Activated T-cell treated with anti-CD3 and anti-CD28 coated beads, Interleukin-2, amount 50 U/mL, for 72 hours (primary cell): ENCODE measurements around the gene MOK. TPM values are rescaled to one million over a fixed set of nuclear protein-coding genes. Genes with fewer than 3 reads are reported as not detected.

ENCODE experiments used
- ATAC-seq, 2 donors: fragments of 150-1000 bp; cut with Tn5 transposase; replicated peaks in 1 of 2; 2 replicates each; pipeline ENCODE4 v1.10.0; 2021; ENCODE audit warnings: moderate library complexity in 2 of 2, mild to moderate bottlenecking in 1 of 2
- DNase-seq, 2 donors: peaks; one replicate each; pipeline ENCODE4 v3.0.0; 2021 to 2022; ENCODE audit warnings: mixed read lengths in 1 of 2
- H3K27ac Mint-ChIP-seq: one replicate; pipeline ENCODE4 v1.8.0; 2022; ENCODE audit warnings: mild to moderate bottlenecking, moderate library complexity, mixed read lengths
- H3K27me3 Mint-ChIP-seq: one replicate; pipeline ENCODE4 v1.8.0; 2022; ENCODE audit warnings: low read depth, mixed read lengths
- H3K36me3 Mint-ChIP-seq, 2 donors: one replicate each; pipeline ENCODE4 v1.8.0; 2022; ENCODE audit warnings: mixed read lengths in 2 of 2, mild to moderate bottlenecking in 1 of 2; ENCODE audit not compliant: insufficient read depth in 2 of 2
- H3K4me1 Mint-ChIP-seq: one replicate; pipeline ENCODE4 v1.8.0; 2022; ENCODE audit warnings: low read depth, mixed read lengths
- H3K4me3 Mint-ChIP-seq, 2 donors: one replicate each; pipeline ENCODE4 v1.8.0; 2022; ENCODE audit warnings: mild to moderate bottlenecking in 2 of 2, mixed read lengths in 2 of 2, moderate library complexity in 2 of 2
- H3K9me3 Mint-ChIP-seq, 2 donors: one replicate each; pipeline ENCODE4 v1.8.0; 2022; ENCODE audit warnings: mixed read lengths in 2 of 2
- total RNA-seq, 2 donors: library from RNA; stranded (reverse); gene quantifications; one replicate each; pipeline ENCODE4 v1.2.3, GENCODE V29; 2022

MOK gene
- total RNA-seq, 2 donors from 2014 or later = 2.8 to 5.7 TPM

- H3K27me3 Mint-ChIP-seq = no peaks in the 10 kb centered on the region
- H3K9me3 Mint-ChIP-seq = no peaks in the 10 kb centered on the region
- no peaks in the 10 kb centered on the region for H3K4me1 Mint-ChIP-seq
- DNase-seq (no peak), ATAC-seq (no peak)
- no peak overlapping the region for H3K27ac Mint-ChIP-seq
- no peaks in the 10 kb centered on the region for H3K36me3 Mint-ChIP-seq
- H3K4me3 Mint-ChIP-seq = no peak overlapping the region
Measured at GRCh38 chr14:102293781-102294180, 11.2 kb downstream of the MOK start.

GRCh38 chr14:102292441-102292840 lies 12.5 kb downstream of the MOK start:
- H3K4me3 Mint-ChIP-seq = no peak overlapping the region
- H3K27me3 Mint-ChIP-seq = no peaks in the 10 kb centered on the region
- DNase-seq = no peak
- ATAC-seq = no peak
- no peaks in the 10 kb centered on the region for H3K4me1 Mint-ChIP-seq
- no peaks in the 10 kb centered on the region for H3K9me3 Mint-ChIP-seq
- H3K27ac Mint-ChIP-seq = no peak overlapping the region
- H3K36me3 Mint-ChIP-seq = no peaks in the 10 kb centered on the region

DNA sequence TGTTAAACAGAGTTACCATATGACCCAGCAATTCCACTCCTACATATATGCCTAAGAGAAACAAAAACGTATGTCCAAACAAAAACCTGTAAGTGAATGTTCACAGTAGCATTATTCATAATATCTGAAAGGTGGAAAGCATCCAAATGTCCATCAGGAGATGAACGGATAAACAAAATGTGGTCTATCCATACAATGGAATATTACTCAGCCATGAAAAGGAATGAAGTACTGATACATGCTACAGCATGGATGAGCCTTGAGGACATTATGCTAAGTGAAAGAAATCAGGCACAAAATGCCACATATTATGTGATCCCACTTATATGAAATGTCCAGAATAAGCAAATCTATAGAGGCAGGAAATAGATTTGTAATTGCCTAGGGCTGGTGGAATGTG lies 16.8 kb downstream of the MOK start:
- DNase-seq = no peak
- Mint-ChIP-seq H3K27me3 (no peaks in the 10 kb centered on the region), H3K4me1 (no peaks in the 10 kb centered on the region), H3K36me3 (no peaks in the 10 kb centered on the region), H3K9me3 (no peaks in the 10 kb centered on the region), H3K27ac (no peak overlapping the region), H3K4me3 (no peak overlapping the region)
- no peak for ATAC-seq

DNA sequence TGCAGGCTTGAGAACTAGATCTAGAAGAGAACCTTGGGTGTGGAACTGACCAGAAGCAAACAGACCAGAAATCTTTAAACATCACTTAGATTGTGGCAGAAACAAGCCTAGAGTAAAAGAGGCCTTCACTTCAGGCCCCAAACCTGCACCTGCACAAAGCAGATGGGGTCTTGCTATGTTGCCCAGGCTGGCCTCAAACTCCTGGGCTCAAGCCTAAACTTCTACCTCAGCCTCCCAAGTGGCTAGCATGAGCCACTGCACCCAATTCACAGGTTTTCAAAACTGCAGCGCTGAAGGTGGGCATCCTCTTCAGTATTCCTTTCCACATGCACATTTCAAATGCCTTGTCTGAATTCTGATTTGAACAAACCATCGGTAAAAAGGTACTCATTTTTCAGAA lies 19.9 kb downstream of the MOK start:
- H3K36me3 Mint-ChIP-seq = no peaks in the 10 kb centered on the region
- H3K27ac Mint-ChIP-seq = no peak overlapping the region
- DNase-seq (no peak), ATAC-seq (no peak)
- H3K4me1 Mint-ChIP-seq = no peaks in the 10 kb centered on the region
- H3K27me3 Mint-ChIP-seq = no peaks in the 10 kb centered on the region
- no peak overlapping the region for H3K4me3 Mint-ChIP-seq
- H3K9me3 Mint-ChIP-seq = no peaks in the 10 kb centered on the region

GRCh38 chr14:102283631-102284129 lies 21.3 kb downstream of the MOK start:
- H3K4me3 Mint-ChIP-seq = no peak overlapping the region
- H3K36me3 Mint-ChIP-seq = no peaks in the 10 kb centered on the region
- H3K4me1 Mint-ChIP-seq = no peaks in the 10 kb centered on the region
- H3K27me3 Mint-ChIP-seq = no peaks in the 10 kb centered on the region
- ATAC-seq (no peak), DNase-seq (no peak)
- no peaks in the 10 kb centered on the region for H3K9me3 Mint-ChIP-seq
- no peak overlapping the region for H3K27ac Mint-ChIP-seq

- no peak overlapping the region for H3K27ac Mint-ChIP-seq
- no peaks in the 10 kb centered on the region for H3K9me3 Mint-ChIP-seq
- ATAC-seq = no peak
- H3K36me3 Mint-ChIP-seq = no peaks in the 10 kb centered on the region
- H3K27me3 Mint-ChIP-seq = no peaks in the 10 kb centered on the region
- no peak for DNase-seq
- no peak overlapping the region for H3K4me3 Mint-ChIP-seq
- no peaks in the 10 kb centered on the region for H3K4me1 Mint-ChIP-seq
Measured at GRCh38 chr14:102282751-102283465, 22.1 kb downstream of the MOK start.

- Mint-ChIP-seq H3K27me3 (no peaks in the 10 kb centered on the region), H3K4me3 (no peak overlapping the region), H3K27ac (no peak overlapping the region), H3K36me3 (no peaks in the 10 kb centered on the region), H3K9me3 (no peaks in the 10 kb centered on the region), H3K4me1 (no peaks in the 10 kb centered on the region)
- DNase-seq = no peak
- ATAC-seq = no peak
Measured at GRCh38 chr14:102280376-102280962, 24.5 kb downstream of the MOK start.

DNA sequence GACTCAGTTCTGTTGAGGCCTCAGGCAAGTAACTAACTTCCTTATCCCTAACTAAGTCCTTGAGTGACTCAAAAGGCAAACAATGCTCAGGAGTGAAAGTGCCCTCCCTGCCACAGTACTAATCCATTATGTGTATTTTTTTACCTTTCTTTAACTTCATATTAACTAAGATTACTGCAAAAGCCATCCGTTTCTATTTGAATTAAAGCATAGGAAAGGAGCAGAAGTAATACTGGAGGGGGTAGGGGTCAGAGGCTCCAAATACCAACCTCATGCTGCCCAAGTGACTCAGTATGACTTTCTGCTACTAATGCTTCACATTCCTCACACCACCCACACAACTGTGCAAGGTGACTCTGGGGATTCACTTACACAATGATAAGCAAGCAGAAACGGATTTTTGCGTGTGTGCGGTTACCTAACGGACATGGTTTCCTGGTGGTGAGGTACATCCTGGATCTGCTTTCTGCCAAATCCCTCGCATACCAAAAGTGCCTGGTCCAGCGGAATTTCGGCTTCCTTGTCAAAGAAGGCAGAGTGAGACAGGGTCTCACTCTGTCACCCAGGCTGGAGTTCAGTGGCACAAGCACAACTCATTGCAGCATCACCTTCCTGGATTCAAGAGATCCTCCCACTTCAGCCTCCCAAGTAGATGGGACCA lies 25.1 kb downstream of the MOK start:
- no peaks in the 10 kb centered on the region for H3K4me1 Mint-ChIP-seq
- no peaks in the 10 kb centered on the region for H3K27me3 Mint-ChIP-seq
- H3K27ac Mint-ChIP-seq = no peak overlapping the region
- H3K9me3 Mint-ChIP-seq = no peaks in the 10 kb centered on the region
- no peak overlapping the region for H3K4me3 Mint-ChIP-seq
- H3K36me3 Mint-ChIP-seq = no peaks in the 10 kb centered on the region
- ATAC-seq (peak; percentile 43 to 74), DNase-seq (no peak)

- DNase-seq = no peak
- no peak overlapping the region for H3K27ac Mint-ChIP-seq
- no peaks in the 10 kb centered on the region for H3K9me3 Mint-ChIP-seq
- H3K36me3 Mint-ChIP-seq = no peaks in the 10 kb centered on the region
- no peak overlapping the region for H3K4me3 Mint-ChIP-seq
- H3K4me1 Mint-ChIP-seq = no peaks in the 10 kb centered on the region
- ATAC-seq = no peak
- no peaks in the 10 kb centered on the region for H3K27me3 Mint-ChIP-seq
Measured at GRCh38 chr14:102279282-102279681, 25.7 kb downstream of the MOK start.

GRCh38 chr14:102278631-102278935 lies 26.4 kb downstream of the MOK start:
- no peak overlapping the region for H3K27ac Mint-ChIP-seq
- no peak overlapping the region for H3K4me3 Mint-ChIP-seq
- ATAC-seq (no peak), DNase-seq (no peak)
- no peaks in the 10 kb centered on the region for H3K9me3 Mint-ChIP-seq
- no peaks in the 10 kb centered on the region for H3K4me1 Mint-ChIP-seq
- no peaks in the 10 kb centered on the region for H3K36me3 Mint-ChIP-seq
- H3K27me3 Mint-ChIP-seq = no peaks in the 10 kb centered on the region

DNA sequence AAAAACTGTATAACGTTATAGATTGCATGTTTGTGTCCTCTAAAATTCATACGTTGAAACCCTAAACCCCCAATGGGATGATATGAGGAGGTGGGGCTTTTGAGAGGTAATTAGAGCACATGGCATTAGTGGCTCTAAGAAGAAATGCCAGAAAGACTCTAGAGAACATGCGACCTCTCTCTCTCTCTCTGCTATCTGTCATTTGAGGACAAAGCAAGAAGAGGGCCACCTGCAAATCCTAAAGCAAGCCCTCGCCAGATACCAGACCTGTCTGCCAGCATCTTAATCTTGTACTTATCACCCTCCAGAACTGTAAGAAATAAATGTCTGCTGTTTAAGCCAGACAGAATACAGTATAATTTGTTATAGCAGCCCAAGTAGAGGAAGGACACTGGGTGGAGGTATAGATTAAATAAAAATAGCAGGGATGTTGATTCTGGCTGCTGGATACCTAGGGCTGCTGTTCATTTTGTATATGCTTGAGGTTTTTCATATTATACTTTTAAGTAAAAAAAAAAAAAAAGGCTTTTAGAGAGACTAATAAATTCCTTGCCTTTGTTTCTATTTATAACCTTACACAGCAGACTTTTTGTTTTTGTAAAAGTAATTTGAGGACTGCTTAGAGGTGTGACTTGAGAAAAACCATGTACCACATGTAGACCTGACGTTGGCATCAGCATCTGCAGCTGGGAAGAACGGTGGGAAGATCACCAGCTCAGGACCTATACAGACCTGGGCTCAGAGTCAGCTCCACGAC lies 26.9 kb downstream of the MOK start:
- DNase-seq (no peak), ATAC-seq (no peak)
- Mint-ChIP-seq H3K4me1 (no peaks in the 10 kb centered on the region), H3K9me3 (no peaks in the 10 kb centered on the region), H3K36me3 (no peaks in the 10 kb centered on the region), H3K4me3 (no peak overlapping the region), H3K27ac (no peak overlapping the region), H3K27me3 (no peaks in the 10 kb centered on the region)

DNA sequence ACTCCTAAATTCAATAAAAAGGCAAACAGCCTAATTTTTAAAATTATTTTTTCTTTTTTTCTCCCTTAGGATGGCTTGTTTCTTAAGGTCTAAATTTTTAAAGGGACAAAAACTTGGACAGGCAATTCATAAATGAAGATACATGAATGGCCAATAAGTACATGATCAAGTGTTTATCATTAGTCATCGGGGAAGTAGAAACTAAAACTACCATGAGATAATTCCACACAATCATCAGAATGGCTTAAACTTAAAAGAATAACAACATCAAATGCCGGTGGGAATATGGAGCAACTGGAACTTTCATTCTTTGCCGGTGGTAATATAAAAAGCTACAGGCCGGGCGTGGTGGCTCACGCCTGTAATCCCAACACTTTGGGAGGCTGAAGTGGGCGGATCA lies 29.1 kb downstream of the MOK start:
- DNase-seq (no peak), ATAC-seq (no peak)
- H3K9me3 Mint-ChIP-seq = no peaks in the 10 kb centered on the region
- H3K4me1 Mint-ChIP-seq = peaks cover 8% of the 10 kb centered on the region
- no peak overlapping the region for H3K4me3 Mint-ChIP-seq
- H3K36me3 Mint-ChIP-seq = no peaks in the 10 kb centered on the region
- no peak overlapping the region for H3K27ac Mint-ChIP-seq
- no peaks in the 10 kb centered on the region for H3K27me3 Mint-ChIP-seq

DNA sequence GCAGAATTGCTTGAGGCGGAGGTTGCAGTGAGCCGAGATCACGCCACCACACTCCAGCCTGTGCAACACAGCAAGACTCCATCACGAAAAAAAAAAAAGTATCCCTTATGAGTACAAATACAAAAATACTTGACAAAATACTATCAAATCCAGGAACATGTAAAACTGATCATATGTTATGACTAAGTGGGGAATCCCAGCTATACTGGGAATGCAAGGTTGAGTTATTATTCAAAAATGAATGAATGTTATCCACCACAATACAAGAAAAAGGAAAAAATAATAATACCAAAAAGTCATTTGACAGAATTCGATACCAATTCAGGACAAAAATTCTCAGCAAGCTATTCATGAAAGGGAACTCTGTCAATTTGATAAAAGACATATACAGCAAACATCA lies 32.6 kb downstream of the MOK start:
- Mint-ChIP-seq H3K27ac (peak overlapping the region; percentile 57), H3K27me3 (no peaks in the 10 kb centered on the region), H3K4me1 (peaks cover 8% of the 10 kb centered on the region), H3K36me3 (no peaks in the 10 kb centered on the region), H3K9me3 (no peaks in the 10 kb centered on the region), H3K4me3 (peak overlapping the region in 1 of 2 donors; percentile 20)
- no peak for DNase-seq
- peak in 1 of 2 donors; percentile 53 for ATAC-seq
